Central memory CD4-positive, alpha-beta T cell (primary cell): Measurements from ENCODE around the gene RERE.
"Not testable (repeated sequence)": the region's sequence is repeated elsewhere in the genome, so short reads cannot be mapped to it uniquely, and the experiment has no call there.

Source experiments
- DNase-seq: peaks from one replicate; pipeline ENCODE4 v3.0.0; 2022

Gene RERE

GRCh38 chr1:8747879-8748825, 69.3 kb downstream of the RERE start:
- DNase-seq, result no peak

- DNase-seq, result no peak
Measured at GRCh38 chr1:8746554-8746953, 70.9 kb downstream of the RERE start.

- no peak for DNase-seq
Measured at GRCh38 chr1:8745749-8746390, 71.6 kb downstream of the RERE start.

GRCh38 chr1:8745346-8745745, 72.1 kb downstream of the RERE start:
- DNase-seq, result no peak

- no peak for DNase-seq
Measured at GRCh38 chr1:8742022-8742924, 75.2 kb downstream of the RERE start.

- no peak for DNase-seq
Measured at GRCh38 chr1:8740034-8740449, 77.4 kb downstream of the RERE start.

GRCh38 chr1:8739377-8739776, 78.1 kb downstream of the RERE start:
- no peak for DNase-seq

- DNase-seq, result no peak
Measured at GRCh38 chr1:8736927-8737326, 80.5 kb downstream of the RERE start.

- DNase-seq, result no peak
Measured at GRCh38 chr1:8733484-8733883, 84.0 kb downstream of the RERE start.

- no peak for DNase-seq
Measured at GRCh38 chr1:8731162-8731561, 86.3 kb downstream of the RERE start.

- DNase-seq, result no peak
Measured at GRCh38 chr1:8728464-8728863, 89.0 kb downstream of the RERE start.

- DNase-seq, result no peak
Measured at GRCh38 chr1:8727809-8728213, 89.6 kb downstream of the RERE start.

- DNase-seq, result not testable (repeated sequence)
Measured at GRCh38 chr1:8727316-8727715, 90.1 kb downstream of the RERE start.

- not testable (repeated sequence) for DNase-seq
Measured at GRCh38 chr1:8726801-8727186, 90.6 kb downstream of the RERE start.

- DNase-seq, result no peak
Measured at GRCh38 chr1:8723010-8723409, 94.4 kb downstream of the RERE start.

- no peak for DNase-seq
Measured at GRCh38 chr1:8722366-8722765, 95.1 kb downstream of the RERE start.

- DNase-seq, result no peak
Measured at GRCh38 chr1:8721679-8722324, 95.6 kb downstream of the RERE start.

- no peak for DNase-seq
Measured at GRCh38 chr1:8720347-8720746, 97.1 kb downstream of the RERE start.

GRCh38 chr1:8718850-8719361, 98.5 kb downstream of the RERE start:
- no peak for DNase-seq

- no peak for DNase-seq
Measured at GRCh38 chr1:8717148-8717547, 100.3 kb downstream of the RERE start.

- no peak for DNase-seq
Measured at GRCh38 chr1:8716238-8716637, 101.2 kb downstream of the RERE start.

GRCh38 chr1:8714173-8714572, 103.3 kb downstream of the RERE start:
- DNase-seq, result no peak
